Measurements from ENCODE around the gene IDUA.

DNA sequence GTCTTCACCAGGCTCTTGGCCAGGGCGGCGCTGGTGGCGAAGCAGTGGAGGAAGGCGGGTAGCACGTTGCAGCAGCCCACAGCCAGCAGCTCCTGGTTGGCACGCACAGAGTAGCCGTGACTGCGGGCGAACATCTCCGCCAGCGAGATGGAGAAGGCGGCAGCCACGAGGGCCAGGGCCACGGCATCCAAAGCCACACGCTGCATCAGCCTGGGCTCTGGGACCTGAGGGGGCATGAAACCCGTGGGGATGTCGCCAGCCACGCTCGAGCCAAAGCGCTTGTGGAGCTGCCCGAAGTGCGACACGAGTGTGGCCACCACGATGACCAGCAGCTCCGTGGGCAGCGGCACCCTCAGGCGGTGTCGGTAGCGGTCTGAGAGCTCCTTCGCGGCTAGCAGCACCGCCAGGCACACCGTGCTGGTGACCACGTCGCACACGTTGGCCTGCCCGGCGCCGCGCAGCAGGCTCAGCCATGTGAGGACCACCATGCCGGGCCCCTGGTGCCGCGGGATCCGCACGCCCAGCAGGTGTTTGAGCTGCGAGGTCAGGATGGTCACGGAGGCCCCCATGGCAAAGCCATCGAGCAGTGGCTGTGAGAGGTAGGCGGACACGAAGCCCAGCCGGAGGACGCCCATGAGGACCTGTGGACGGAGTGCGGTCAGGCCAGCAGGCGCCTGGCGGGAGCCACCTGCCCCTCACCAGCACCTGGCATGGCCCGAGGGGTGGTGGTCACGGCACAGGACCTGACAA lies 3.1 kb downstream of the IDUA start:
- TF ChIP-seq POLR2A (IDR thresholded peaks at IDR 0.05; ENCODE audit: low read depth, low read length) (no peak), CEBPB (IDR thresholded peaks at IDR 0.05; ENCODE audit: low read depth, low read length) (no peak), FOS (IDR thresholded peaks at IDR 0.05; ENCODE audit: low read depth, low read length) (no peak), RAD21 (IDR thresholded peaks at IDR 0.05; ENCODE audit: low read length) (no peak), MXI1 (IDR thresholded peaks at IDR 0.05; ENCODE audit: borderline replicate concordance, low read depth, low read length) (no peak), MAFK (IDR thresholded peaks at IDR 0.05; ENCODE audit: low read depth, low read length) (no peak), BHLHE40 (IDR thresholded peaks at IDR 0.05; ENCODE audit: low read depth, low read length) (no peak), SMC3 (IDR thresholded peaks at IDR 0.05; ENCODE audit: low read depth, low read length) (no peak)
- TF ChIP-seq, protein P1, sequence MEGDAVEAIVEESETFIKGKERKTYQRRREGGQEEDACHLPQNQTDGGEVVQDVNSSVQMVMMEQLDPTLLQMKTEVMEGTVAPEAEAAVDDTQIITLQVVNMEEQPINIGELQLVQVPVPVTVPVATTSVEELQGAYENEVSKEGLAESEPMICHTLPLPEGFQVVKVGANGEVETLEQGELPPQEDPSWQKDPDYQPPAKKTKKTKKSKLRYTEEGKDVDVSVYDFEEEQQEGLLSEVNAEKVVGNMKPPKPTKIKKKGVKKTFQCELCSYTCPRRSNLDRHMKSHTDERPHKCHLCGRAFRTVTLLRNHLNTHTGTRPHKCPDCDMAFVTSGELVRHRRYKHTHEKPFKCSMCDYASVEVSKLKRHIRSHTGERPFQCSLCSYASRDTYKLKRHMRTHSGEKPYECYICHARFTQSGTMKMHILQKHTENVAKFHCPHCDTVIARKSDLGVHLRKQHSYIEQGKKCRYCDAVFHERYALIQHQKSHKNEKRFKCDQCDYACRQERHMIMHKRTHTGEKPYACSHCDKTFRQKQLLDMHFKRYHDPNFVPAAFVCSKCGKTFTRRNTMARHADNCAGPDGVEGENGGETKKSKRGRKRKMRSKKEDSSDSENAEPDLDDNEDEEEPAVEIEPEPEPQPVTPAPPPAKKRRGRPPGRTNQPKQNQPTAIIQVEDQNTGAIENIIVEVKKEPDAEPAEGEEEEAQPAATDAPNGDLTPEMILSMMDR (conservative IDR thresholded peaks at IDR 0.05; ENCODE audit: low read depth, low read length): no peak
- TF ChIP-seq, protein P2, sequence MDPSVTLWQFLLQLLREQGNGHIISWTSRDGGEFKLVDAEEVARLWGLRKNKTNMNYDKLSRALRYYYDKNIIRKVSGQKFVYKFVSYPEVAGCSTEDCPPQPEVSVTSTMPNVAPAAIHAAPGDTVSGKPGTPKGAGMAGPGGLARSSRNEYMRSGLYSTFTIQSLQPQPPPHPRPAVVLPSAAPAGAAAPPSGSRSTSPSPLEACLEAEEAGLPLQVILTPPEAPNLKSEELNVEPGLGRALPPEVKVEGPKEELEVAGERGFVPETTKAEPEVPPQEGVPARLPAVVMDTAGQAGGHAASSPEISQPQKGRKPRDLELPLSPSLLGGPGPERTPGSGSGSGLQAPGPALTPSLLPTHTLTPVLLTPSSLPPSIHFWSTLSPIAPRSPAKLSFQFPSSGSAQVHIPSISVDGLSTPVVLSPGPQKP (IDR thresholded peaks at IDR 0.05; ENCODE audit: borderline replicate concordance, low read depth, low read length): no peak
